H1 (cell line): ENCODE results near the gene GLMN. TPM values are rescaled to one million over a fixed set of nuclear protein-coding genes. Genes with fewer than 3 reads are reported as not detected.

Source experiments
- BRCA1 ChIP-seq: IDR thresholded peaks from 2 replicates; pipeline ENCODE4 v1.6.1; 2012; ENCODE audit warnings: low read depth, low read length, improper control_type of control experiment
- CBX8 ChIP-seq: fragments of 300-800, 300-1000 bp; sonication (generic); IDR thresholded peaks from 2 replicates; pipeline ENCODE4 v1.7.1; 2016; ENCODE audit warnings: low read depth, low read length, borderline replicate concordance
- GABPA ChIP-seq: IDR thresholded peaks from 2 replicates; pipeline ENCODE4 v1.6.1; 2011; ENCODE audit warnings: mild to moderate bottlenecking, low read length, moderate library complexity, borderline replicate concordance; ENCODE audit not compliant: insufficient read depth
- HDAC2 ChIP-seq, 2 experiments: fragments of 300-600 bp in 1 of 2; sonication (generic) in 1 of 2; IDR thresholded peaks; 2 replicates each; pipeline ENCODE4 v1.6.1; 2011 to 2012; ENCODE audit warnings: low read depth in 2 of 2, low read length in 2 of 2, mild to moderate bottlenecking in 2 of 2, moderate library complexity in 2 of 2, borderline replicate concordance in 1 of 2, inconsistent platforms in 1 of 2
- MAFK ChIP-seq: IDR thresholded peaks from 2 replicates; pipeline ENCODE4 v1.6.1; 2012; ENCODE audit warnings: low read depth, mild to moderate bottlenecking, improper control_type of control experiment, low read length
- NRF1 ChIP-seq: IDR thresholded peaks from 2 replicates; pipeline ENCODE4 v1.6.1; 2011; ENCODE audit warnings: mild to moderate bottlenecking, low read depth, low read length, improper control_type of control experiment
- SAP30 ChIP-seq: fragments of 300-600 bp; sonication (generic); IDR thresholded peaks from 2 replicates; pipeline ENCODE4 v1.7.1; 2012; ENCODE audit warnings: low read length, moderate library complexity, mild to moderate bottlenecking, inconsistent platforms; ENCODE audit not compliant: insufficient read depth, insufficient replicate concordance
- SIX5 ChIP-seq: IDR thresholded peaks from 2 replicates; pipeline ENCODE4 v1.6.1; 2011; ENCODE audit warnings: mild to moderate bottlenecking, low read depth, low read length
- polyA plus RNA-seq, 7 experiments: library from polyadenylated mRNA; depleted of rRNA in 3 of 7; stranded (reverse) in 5 of 7; unstranded in 2 of 7; fragments of >200 nt in 5 of 7; fragments of 200-250 nt in 2 of 7; gene quantifications; 1 replicate in 5 of 7; 2 replicates in 1 of 7; 4 replicates in 1 of 7; pipeline versions ENCODE4 v1.2.1 to v1.2.3, GENCODE V29; 2011 to 2013; ENCODE audit warnings: missing spikeins in 2 of 7, mixed read lengths in 2 of 7
- total RNA-seq: library from RNA; stranded (reverse); fragmentation: NEBNext Ultra II Directional; extraction: Animal tissue kit (Norgen Biotek cat#: 25700); gene quantifications from 2 replicates; pipeline ENCODE4 v1.2.1, GENCODE V29; 2021
- TF ChIP-seq, protein P1 (sequence below): fragments of 300-600 bp; sonication (generic); IDR thresholded peaks from 2 replicates; pipeline ENCODE4 v1.7.1; 2012; ENCODE audit warnings: low read length, moderate library complexity, mild to moderate bottlenecking, inconsistent platforms; ENCODE audit not compliant: insufficient replicate concordance

Gene GLMN
- total and polyA plus RNA-seq, 2 of the 8 experiments (the other 6 are each of a cell fraction or from before 2014, with no cell fraction given), result 5.7 to 25.0 TPM

DNA sequence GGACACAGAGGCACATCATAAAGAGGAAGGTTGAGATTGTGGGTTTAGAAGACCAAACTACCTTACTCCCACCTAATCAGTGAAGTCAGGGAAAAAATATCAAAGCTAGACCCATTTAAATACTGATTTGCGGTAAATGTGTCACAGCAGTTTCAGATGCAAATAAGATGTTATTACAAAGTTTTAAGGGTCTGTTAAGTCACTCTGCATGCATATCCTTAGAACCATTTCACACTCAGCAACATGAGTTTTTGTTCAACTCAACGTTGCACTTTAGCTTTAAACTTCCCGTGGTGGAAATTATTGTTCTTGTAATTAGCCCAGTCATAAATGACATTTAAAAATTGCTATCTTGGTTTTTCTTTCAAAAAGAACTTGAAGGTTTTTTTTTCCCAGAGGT is 34.9 kb upstream of the GLMN start (continued):
- TF ChIP-seq SAP30 (no peak), CBX8 (no peak), SIX5 (no peak), GABPA (no peak), MAFK (no peak), NRF1 (no peak), BRCA1 (no peak), HDAC2 (IDR thresholded peaks at IDR 0.05; ENCODE audit: borderline replicate concordance in 1 of 2, low read depth in 2 of 2, low read length in 2 of 2) (no peak)
- TF ChIP-seq, protein P1, sequence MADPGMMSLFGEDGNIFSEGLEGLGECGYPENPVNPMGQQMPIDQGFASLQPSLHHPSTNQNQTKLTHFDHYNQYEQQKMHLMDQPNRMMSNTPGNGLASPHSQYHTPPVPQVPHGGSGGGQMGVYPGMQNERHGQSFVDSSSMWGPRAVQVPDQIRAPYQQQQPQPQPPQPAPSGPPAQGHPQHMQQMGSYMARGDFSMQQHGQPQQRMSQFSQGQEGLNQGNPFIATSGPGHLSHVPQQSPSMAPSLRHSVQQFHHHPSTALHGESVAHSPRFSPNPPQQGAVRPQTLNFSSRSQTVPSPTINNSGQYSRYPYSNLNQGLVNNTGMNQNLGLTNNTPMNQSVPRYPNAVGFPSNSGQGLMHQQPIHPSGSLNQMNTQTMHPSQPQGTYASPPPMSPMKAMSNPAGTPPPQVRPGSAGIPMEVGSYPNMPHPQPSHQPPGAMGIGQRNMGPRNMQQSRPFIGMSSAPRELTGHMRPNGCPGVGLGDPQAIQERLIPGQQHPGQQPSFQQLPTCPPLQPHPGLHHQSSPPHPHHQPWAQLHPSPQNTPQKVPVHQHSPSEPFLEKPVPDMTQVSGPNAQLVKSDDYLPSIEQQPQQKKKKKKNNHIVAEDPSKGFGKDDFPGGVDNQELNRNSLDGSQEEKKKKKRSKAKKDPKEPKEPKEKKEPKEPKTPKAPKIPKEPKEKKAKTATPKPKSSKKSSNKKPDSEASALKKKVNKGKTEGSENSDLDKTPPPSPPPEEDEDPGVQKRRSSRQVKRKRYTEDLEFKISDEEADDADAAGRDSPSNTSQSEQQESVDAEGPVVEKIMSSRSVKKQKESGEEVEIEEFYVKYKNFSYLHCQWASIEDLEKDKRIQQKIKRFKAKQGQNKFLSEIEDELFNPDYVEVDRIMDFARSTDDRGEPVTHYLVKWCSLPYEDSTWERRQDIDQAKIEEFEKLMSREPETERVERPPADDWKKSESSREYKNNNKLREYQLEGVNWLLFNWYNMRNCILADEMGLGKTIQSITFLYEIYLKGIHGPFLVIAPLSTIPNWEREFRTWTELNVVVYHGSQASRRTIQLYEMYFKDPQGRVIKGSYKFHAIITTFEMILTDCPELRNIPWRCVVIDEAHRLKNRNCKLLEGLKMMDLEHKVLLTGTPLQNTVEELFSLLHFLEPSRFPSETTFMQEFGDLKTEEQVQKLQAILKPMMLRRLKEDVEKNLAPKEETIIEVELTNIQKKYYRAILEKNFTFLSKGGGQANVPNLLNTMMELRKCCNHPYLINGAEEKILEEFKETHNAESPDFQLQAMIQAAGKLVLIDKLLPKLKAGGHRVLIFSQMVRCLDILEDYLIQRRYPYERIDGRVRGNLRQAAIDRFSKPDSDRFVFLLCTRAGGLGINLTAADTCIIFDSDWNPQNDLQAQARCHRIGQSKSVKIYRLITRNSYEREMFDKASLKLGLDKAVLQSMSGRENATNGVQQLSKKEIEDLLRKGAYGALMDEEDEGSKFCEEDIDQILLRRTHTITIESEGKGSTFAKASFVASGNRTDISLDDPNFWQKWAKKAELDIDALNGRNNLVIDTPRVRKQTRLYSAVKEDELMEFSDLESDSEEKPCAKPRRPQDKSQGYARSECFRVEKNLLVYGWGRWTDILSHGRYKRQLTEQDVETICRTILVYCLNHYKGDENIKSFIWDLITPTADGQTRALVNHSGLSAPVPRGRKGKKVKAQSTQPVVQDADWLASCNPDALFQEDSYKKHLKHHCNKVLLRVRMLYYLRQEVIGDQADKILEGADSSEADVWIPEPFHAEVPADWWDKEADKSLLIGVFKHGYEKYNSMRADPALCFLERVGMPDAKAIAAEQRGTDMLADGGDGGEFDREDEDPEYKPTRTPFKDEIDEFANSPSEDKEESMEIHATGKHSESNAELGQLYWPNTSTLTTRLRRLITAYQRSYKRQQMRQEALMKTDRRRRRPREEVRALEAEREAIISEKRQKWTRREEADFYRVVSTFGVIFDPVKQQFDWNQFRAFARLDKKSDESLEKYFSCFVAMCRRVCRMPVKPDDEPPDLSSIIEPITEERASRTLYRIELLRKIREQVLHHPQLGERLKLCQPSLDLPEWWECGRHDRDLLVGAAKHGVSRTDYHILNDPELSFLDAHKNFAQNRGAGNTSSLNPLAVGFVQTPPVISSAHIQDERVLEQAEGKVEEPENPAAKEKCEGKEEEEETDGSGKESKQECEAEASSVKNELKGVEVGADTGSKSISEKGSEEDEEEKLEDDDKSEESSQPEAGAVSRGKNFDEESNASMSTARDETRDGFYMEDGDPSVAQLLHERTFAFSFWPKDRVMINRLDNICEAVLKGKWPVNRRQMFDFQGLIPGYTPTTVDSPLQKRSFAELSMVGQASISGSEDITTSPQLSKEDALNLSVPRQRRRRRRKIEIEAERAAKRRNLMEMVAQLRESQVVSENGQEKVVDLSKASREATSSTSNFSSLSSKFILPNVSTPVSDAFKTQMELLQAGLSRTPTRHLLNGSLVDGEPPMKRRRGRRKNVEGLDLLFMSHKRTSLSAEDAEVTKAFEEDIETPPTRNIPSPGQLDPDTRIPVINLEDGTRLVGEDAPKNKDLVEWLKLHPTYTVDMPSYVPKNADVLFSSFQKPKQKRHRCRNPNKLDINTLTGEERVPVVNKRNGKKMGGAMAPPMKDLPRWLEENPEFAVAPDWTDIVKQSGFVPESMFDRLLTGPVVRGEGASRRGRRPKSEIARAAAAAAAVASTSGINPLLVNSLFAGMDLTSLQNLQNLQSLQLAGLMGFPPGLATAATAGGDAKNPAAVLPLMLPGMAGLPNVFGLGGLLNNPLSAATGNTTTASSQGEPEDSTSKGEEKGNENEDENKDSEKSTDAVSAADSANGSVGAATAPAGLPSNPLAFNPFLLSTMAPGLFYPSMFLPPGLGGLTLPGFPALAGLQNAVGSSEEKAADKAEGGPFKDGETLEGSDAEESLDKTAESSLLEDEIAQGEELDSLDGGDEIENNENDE, result no peak
